Neutrophil (primary cell): ENCODE results near the gene CACNA1I.

ENCODE experiments used
- H3K27ac ChIP-seq: fragments of 200-600 bp; sonication (generic); 2 replicates; pipeline ENCODE4 v1.5.1; 2016; ENCODE audit warnings: mild to moderate bottlenecking, moderate library complexity
- H3K27me3 ChIP-seq: fragments of 200-600 bp; sonication (generic); 2 replicates; pipeline ENCODE4 v1.6.0; 2016; ENCODE audit warnings: mild to moderate bottlenecking
- H3K36me3 ChIP-seq: fragments of 200-600 bp; sonication (generic); 2 replicates; pipeline ENCODE4 v1.5.1; 2017
- H3K4me1 ChIP-seq, 2 experiments: fragments of 200-600 bp in 1 of 2; sonication (generic) in 1 of 2; 1 replicate in 1 of 2; 2 replicates in 1 of 2; pipeline versions ENCODE4 v1.5.1 to v1.6.1; 2013 to 2016; ENCODE audit warnings: low read depth in 1 of 2, low read length in 1 of 2, mild to moderate bottlenecking in 1 of 2, moderate library complexity in 1 of 2; ENCODE audit not compliant: control insufficient read depth in 1 of 2, insufficient read depth in 1 of 2
- H3K4me3 ChIP-seq, 2 experiments: fragments of 200-600 bp in 1 of 2; sonication (generic) in 1 of 2; 1 replicate in 1 of 2; 2 replicates in 1 of 2; pipeline ENCODE4 v1.5.1; 2013 to 2016; ENCODE audit warnings: low read depth in 1 of 2, low read length in 1 of 2, mild to moderate bottlenecking in 1 of 2, moderate library complexity in 1 of 2
- H3K9me3 ChIP-seq: fragments of 200-600 bp; sonication (generic); 2 replicates; pipeline ENCODE4 v1.5.1; 2016
- TF ChIP-seq, protein P1 (sequence below): fragments of 200-600 bp; sonication (generic); IDR thresholded peaks from 2 replicates; pipeline ENCODE4 v1.5.1; 2016; ENCODE audit warnings: antibody characterized with exemption

CACNA1I gene

GRCh38 chr22:39686776-39687525, 116.4 kb downstream of the CACNA1I start:
- Histone ChIP-seq H3K9me3 (no peaks in the 10 kb centered on the region), H3K4me3 (no peak overlapping the region), H3K27me3 (peaks cover 100% of the 10 kb centered on the region), H3K27ac (no peak overlapping the region), H3K4me1 (no peaks in the 10 kb centered on the region), H3K36me3 (no peaks in the 10 kb centered on the region)
- TF ChIP-seq, protein P1, sequence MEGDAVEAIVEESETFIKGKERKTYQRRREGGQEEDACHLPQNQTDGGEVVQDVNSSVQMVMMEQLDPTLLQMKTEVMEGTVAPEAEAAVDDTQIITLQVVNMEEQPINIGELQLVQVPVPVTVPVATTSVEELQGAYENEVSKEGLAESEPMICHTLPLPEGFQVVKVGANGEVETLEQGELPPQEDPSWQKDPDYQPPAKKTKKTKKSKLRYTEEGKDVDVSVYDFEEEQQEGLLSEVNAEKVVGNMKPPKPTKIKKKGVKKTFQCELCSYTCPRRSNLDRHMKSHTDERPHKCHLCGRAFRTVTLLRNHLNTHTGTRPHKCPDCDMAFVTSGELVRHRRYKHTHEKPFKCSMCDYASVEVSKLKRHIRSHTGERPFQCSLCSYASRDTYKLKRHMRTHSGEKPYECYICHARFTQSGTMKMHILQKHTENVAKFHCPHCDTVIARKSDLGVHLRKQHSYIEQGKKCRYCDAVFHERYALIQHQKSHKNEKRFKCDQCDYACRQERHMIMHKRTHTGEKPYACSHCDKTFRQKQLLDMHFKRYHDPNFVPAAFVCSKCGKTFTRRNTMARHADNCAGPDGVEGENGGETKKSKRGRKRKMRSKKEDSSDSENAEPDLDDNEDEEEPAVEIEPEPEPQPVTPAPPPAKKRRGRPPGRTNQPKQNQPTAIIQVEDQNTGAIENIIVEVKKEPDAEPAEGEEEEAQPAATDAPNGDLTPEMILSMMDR = no peak

DNA sequence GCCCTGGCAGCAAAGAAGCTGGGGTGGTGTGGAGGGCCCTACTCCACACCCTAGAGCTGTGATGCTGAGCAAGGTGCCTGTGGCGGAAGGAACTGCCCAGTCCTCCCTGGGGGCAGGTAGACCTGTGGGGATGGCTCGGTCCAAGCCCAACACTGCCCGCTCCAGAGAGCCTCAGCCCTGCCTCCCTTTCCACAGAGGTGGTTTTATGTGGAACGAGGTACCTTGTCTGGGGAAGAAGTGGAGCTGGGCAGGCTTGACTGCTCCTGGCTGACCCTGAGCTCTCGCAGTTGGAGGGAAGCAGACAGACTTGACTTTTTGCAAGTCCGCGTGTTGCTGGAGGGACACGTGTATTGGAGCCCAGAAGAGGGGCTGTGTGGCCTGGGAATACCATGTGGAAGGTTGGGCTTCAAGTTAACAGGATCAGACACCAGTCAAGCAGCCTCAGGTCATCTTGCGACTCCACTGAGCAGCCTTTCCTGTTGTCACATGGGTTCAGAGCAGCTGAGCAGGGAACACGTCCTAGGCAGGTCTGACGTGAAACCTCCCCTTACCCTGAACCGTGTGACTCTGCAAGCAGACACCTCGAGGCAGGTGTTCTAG, 117.7 kb downstream of the CACNA1I start:
- no peaks in the 10 kb centered on the region for H3K36me3 ChIP-seq
- no peaks in the 10 kb centered on the region for H3K4me1 ChIP-seq
- TF ChIP-seq, protein P1 = no peak
- H3K9me3 ChIP-seq = no peaks in the 10 kb centered on the region
- H3K4me3 ChIP-seq = no peak overlapping the region
- H3K27ac ChIP-seq = no peak overlapping the region
- peaks cover 94% of the 10 kb centered on the region for H3K27me3 ChIP-seq

- Histone ChIP-seq H3K4me3 (no peak overlapping the region), H3K27ac (no peak overlapping the region), H3K36me3 (no peaks in the 10 kb centered on the region), H3K9me3 (no peaks in the 10 kb centered on the region), H3K4me1 (no peaks in the 10 kb centered on the region), H3K27me3 (peaks cover 92% of the 10 kb centered on the region)
- TF ChIP-seq, protein P1 = no peak
Measured at GRCh38 chr22:39689421-39689820, 118.9 kb downstream of the CACNA1I start.

DNA sequence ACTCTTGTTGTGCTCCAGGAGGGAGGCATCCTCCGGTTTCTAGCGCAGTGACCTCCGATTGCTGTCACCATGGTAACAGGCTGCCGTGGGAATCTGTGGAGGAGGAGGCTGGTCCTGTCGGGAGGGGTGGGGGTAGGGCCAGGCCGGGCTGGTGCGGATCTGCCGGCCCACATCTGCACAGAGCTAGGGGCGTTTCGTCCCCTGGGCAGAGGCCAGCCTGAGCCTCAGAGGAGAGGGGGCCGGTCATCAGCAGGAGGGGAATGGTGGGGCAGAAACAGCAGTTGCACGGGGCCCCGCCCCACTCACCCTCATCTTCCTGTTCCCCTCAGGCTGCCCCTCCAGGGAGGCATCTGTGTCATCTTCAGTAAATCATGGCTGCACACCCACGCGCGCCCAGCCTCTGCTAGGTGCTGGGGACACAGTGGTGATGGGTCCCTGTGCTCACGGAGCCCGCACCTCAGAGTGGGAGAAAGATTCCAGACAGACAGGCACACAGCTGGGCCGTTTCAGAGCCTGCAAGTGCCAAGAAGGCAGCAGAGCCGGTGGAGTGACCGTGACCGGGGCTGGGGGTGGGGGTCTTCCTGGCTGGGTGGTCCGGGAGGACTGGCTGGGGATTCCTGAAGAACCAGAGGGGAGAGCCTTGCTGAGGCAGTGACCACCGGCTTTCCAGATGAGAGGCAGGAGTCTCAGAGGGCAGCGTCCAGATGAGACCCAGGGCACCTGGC, 120.5 kb downstream of the CACNA1I start:
- H3K36me3 ChIP-seq = no peaks in the 10 kb centered on the region
- no peak overlapping the region for H3K4me3 ChIP-seq
- no peak overlapping the region for H3K27ac ChIP-seq
- H3K27me3 ChIP-seq = peaks cover 92% of the 10 kb centered on the region
- no peaks in the 10 kb centered on the region for H3K4me1 ChIP-seq
- TF ChIP-seq, protein P1 = no peak
- no peaks in the 10 kb centered on the region for H3K9me3 ChIP-seq

DNA sequence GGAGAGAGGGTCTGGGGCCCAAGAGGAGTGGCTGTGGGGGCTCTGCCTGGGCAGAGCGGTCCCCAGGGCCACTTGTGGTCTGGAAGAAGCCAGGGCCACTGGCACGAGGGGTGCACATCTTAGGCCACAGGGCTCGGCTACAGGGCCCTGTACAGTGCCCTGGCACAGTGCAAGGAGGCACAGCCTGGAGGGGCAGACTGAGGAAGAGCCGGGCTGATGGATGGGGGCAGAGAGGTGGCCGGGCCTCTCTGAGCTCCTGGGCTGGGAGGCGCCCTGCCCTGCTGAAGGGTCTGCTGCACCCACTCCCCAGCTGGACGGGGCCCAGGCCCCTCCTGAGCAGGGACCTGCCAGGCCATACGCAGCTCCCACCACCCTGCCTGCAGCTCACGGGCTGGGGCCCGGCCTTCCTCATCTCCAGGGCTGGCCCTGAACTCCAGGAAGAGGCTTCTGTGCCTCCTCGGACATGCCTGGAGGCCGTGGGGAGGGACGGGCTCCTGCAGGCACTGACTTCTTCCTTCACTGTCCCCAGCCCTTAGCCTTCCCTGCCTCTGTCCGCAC, 123.5 kb downstream of the CACNA1I start:
- H3K27ac ChIP-seq = no peak overlapping the region
- no peaks in the 10 kb centered on the region for H3K4me1 ChIP-seq
- peaks cover 83% of the 10 kb centered on the region for H3K27me3 ChIP-seq

More for the DNA sequence above, 123.5 kb downstream of the CACNA1I start:
- Histone ChIP-seq H3K36me3 (no peaks in the 10 kb centered on the region), H3K4me3 (no peak overlapping the region), H3K9me3 (no peaks in the 10 kb centered on the region)
- TF ChIP-seq, protein P1 = no peak
